ENCODE data around the gene MXI1. TPM values are rescaled to one million over a fixed set of nuclear protein-coding genes. Genes with fewer than 3 reads are reported as not detected.
A peak's percentile ranks its signal among the peaks of the same experiment; 100 is the strongest.

Gene MXI1
- total RNA-seq, 2 experiments from 2014 or later: 47.9 to 48.2 TPM

DNA sequence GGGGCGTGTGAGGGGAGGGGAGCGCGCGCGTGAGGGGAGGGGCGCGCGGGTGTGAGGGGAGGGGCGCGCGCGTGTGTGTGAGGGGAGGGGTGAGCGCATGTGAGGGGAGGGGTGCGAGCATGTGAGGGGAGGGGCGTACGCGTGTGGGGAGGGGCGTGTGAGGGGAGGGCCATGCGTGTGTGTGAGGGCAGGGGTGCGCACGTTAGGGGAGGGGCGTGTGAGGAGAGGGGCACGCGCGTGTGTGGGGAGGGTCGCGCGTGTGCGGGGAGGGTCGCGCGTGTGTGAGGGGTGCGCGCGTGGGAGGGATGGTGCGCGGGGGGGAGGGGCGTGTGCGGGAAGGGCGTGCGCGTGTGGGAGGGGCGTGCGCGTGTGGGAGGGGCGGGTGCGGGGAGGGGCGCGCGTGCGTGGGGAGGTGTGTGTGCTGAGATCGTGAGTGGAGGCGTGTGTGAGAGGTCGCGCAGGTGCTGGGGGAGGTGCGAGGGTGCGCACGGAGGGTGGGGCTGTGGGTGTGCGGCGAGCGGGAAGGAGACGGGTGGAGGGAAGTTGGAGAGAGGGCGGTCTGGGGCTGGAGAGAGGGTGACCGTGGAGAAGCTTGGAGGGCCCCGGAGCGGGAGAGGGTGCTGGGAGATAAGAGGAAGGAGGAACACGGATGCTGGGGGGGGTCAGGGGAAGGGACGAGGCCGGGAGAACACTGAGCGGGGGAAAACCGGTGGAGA lies 19.7 kb downstream of the MXI1 start:
- H3K27ac Mint-ChIP-seq: peak overlapping the region; percentile 96
- intact Hi-C loops (cut with micrococcal nuclease): no loop called here
- H3K27me3 Mint-ChIP-seq: no peaks in the 10 kb centered on the region
- ChIA-PET POLR2A (interaction anchor here (0.8 to 5.3 kb wide), 3 partner anchors 15 to 89 kb away, joined by 3 to 42 read pairs (median 3); no protein-coding TSS in a partner anchor), CTCF (interaction anchor here (2.9 to 12.5 kb wide), 2 partner anchors 17 to 52 kb away, joined by 9 to 171 read pairs; partner anchors contain the start of gene MXI1)
- H3K36me3 Mint-ChIP-seq (ENCODE audit: low read depth): peaks cover 11% of the 10 kb centered on the region
- H3K4me1 Mint-ChIP-seq (ENCODE audit: low read depth): peaks cover 28% of the 10 kb centered on the region
- ATAC-seq (peak; percentile 27), DNase-seq (peak; percentile 49)
- no peaks in the 10 kb centered on the region for H3K9me3 Mint-ChIP-seq
- peak overlapping the region; percentile 94 for H3K4me3 Mint-ChIP-seq
- TF ChIP-seq, protein P1, sequence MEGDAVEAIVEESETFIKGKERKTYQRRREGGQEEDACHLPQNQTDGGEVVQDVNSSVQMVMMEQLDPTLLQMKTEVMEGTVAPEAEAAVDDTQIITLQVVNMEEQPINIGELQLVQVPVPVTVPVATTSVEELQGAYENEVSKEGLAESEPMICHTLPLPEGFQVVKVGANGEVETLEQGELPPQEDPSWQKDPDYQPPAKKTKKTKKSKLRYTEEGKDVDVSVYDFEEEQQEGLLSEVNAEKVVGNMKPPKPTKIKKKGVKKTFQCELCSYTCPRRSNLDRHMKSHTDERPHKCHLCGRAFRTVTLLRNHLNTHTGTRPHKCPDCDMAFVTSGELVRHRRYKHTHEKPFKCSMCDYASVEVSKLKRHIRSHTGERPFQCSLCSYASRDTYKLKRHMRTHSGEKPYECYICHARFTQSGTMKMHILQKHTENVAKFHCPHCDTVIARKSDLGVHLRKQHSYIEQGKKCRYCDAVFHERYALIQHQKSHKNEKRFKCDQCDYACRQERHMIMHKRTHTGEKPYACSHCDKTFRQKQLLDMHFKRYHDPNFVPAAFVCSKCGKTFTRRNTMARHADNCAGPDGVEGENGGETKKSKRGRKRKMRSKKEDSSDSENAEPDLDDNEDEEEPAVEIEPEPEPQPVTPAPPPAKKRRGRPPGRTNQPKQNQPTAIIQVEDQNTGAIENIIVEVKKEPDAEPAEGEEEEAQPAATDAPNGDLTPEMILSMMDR (IDR thresholded peaks at IDR 0.05): no peak

DNA sequence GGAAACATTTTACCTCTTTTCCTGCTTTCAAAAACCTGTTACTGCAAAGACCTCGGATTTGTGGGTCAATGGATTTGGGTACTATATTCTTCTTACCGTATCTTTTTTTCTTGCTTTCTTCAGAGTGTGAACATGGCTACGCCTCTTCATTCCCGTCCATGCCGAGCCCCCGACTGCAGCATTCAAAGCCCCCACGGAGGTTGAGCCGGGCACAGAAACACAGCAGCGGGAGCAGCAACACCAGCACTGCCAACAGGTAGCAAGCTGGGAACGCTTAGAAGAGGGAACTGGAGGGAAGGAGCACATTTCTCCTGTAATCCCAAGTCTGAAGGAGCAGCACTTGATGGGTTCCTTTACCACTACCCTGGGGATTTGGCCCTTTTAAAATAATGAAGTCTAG lies 20.7 kb downstream of the MXI1 start:
- ChIA-PET CTCF (interaction anchor here (0.7 to 12.5 kb wide), 3 partner anchors 18 to 90 kb away, joined by 4 to 171 read pairs (median 9); partner anchors contain the start of gene MXI1), POLR2A (interaction anchor here (0.8 to 5.3 kb wide), 2 partner anchors 16 to 90 kb away, joined by 3 to 42 read pairs; no protein-coding TSS in a partner anchor)
- Mint-ChIP-seq H3K36me3 (ENCODE audit: low read depth) (peaks cover 11% of the 10 kb centered on the region), H3K27me3 (no peaks in the 10 kb centered on the region), H3K4me3 (no peak overlapping the region), H3K27ac (no peak overlapping the region), H3K9me3 (no peaks in the 10 kb centered on the region), H3K4me1 (ENCODE audit: low read depth) (peaks cover 18% of the 10 kb centered on the region)
- no peak for DNase-seq
- ATAC-seq: no peak
- intact Hi-C loops (cut with micrococcal nuclease): no loop called here
- TF ChIP-seq, protein P1 (IDR thresholded peaks at IDR 0.05): no peak

DNA sequence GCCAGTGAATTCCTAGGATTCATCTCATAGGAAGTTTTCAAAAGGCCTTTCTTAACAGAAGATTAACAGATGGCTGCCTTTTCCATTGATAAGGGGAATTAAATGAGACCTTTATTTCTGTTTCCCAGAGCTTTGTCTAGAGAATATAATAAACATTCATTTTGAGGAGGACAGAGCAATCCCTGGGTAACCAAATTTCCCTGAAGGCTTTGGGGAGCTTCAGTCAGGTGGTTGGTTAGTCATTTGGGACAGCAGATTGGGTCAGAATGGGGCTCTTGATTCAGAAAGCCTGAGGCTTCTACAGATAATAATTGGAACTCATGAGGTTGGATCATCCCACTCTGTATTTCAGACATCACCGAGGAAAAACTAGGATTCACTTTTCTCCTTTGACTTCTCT lies 21.8 kb downstream of the MXI1 start:
- no peak overlapping the region for H3K27ac Mint-ChIP-seq
- H3K36me3 Mint-ChIP-seq (ENCODE audit: low read depth): peaks cover 11% of the 10 kb centered on the region
- ChIA-PET POLR2A (no interaction called here), CTCF (interaction anchor here (1.1 to 12.5 kb wide), 3 partner anchors 10 to 50 kb away, joined by 5 to 171 read pairs (median 9); partner anchors contain the start of gene MXI1)
- TF ChIP-seq, protein P1 (IDR thresholded peaks at IDR 0.05): no peak
- no peaks in the 10 kb centered on the region for H3K27me3 Mint-ChIP-seq
- H3K4me3 Mint-ChIP-seq: no peak overlapping the region
- intact Hi-C loops (cut with micrococcal nuclease): no loop called here
- peaks cover 14% of the 10 kb centered on the region for H3K4me1 Mint-ChIP-seq (ENCODE audit: low read depth)
- H3K9me3 Mint-ChIP-seq: no peaks in the 10 kb centered on the region
- no peak for DNase-seq
- ATAC-seq: no peak

DNA sequence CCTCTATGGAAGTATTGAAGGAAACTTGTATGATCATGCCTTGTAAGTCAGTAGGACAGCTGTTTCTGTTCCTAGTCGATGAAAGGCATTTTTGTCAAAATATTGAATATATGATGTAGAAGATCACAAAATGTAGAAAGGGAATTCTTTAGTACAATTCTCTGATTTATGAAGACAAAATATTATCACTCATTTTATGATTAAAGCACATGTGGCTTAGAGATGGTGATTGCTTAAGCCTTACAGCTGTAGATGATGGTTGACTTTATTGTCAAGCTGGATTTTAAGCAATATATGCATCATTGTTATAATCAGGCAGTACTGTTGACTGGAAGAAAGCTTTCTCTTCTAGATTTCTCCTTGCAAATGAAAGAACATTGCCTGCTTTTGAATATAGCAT lies 26.4 kb downstream of the MXI1 start:
- Mint-ChIP-seq H3K36me3 (ENCODE audit: low read depth) (peaks cover 18% of the 10 kb centered on the region), H3K27ac (no peak overlapping the region), H3K4me3 (no peak overlapping the region), H3K4me1 (ENCODE audit: low read depth) (peaks cover under 1% of the 10 kb centered on the region), H3K27me3 (no peaks in the 10 kb centered on the region), H3K9me3 (peaks cover 3% of the 10 kb centered on the region)
- ChIA-PET CTCF (no interaction called here), POLR2A (interaction anchor here (0.6 kb wide), 1 partner anchor 229 kb away, joined by 3 read pairs; no protein-coding TSS in a partner anchor)
- TF ChIP-seq, protein P1 (IDR thresholded peaks at IDR 0.05): no peak
- ATAC-seq (no peak), DNase-seq (no peak)
- intact Hi-C loops (cut with micrococcal nuclease): no loop called here

DNA sequence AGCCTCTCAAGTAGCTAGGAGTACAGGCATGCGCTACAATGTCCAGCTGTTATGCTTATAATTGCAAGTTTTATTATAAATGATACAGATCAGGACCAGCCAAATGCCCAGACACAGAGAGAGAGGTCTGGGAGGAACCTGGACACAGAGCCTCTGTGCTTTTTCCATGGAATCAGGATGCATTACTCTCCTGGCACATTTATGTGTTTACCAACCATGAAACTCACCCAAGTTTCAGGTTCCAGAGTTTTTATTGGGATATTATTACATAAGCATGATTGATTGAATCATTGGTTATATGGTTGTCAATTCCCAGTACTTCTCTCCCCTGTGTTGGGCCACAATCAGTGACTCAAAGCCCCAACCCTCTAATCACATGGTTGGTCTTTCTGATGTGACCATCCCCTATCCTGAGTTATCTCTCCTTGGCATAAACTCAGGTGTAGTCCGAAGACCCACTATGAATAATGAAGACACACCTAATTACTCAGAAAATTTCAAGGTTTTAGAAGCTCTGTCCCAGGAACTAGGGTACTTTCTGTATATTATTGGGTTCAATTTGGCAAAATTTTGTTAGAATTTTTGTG lies 30.6 kb downstream of the MXI1 start:
- DNase-seq: no peak
- POLR2A ChIA-PET: no interaction called here
- TF ChIP-seq, protein P1 (IDR thresholded peaks at IDR 0.05): no peak
- Mint-ChIP-seq H3K27me3 (peaks cover 2% of the 10 kb centered on the region), H3K27ac (no peak overlapping the region), H3K9me3 (peaks cover 3% of the 10 kb centered on the region), H3K36me3 (ENCODE audit: low read depth) (peaks cover 22% of the 10 kb centered on the region), H3K4me1 (ENCODE audit: low read depth) (peaks cover 18% of the 10 kb centered on the region), H3K4me3 (no peak overlapping the region)
- CTCF ChIA-PET: no interaction called here
- ATAC-seq: no peak
- intact Hi-C loops (cut with micrococcal nuclease): no loop called here
